Choroid plexus epithelial cell (primary cell): Measurements from ENCODE around the gene DMGDH.

Source experiments
- DNase-seq: peaks from one replicate; pipeline ENCODE4 v3.0.0-alpha.2; 2010; ENCODE audit warnings: low read depth
- H3K4me3 ChIP-seq: 2 replicates; pipeline ENCODE4 v1.5.1; 2011; ENCODE audit warnings: low read depth, mild to moderate bottlenecking, control low read depth, low read length, moderate library complexity
- CTCF ChIP-seq: conservative IDR thresholded peaks from 2 replicates; pipeline ENCODE4 v1.5.1; 2011; ENCODE audit warnings: low read depth, mild to moderate bottlenecking, control low read depth, inconsistent platforms, low read length, moderate library complexity

Gene DMGDH

GRCh38 chr5:79030663-79031484 lies 38.6 kb downstream of the DMGDH start:
- no peak for TF ChIP-seq CTCF
- no peak for DNase-seq

GRCh38 chr5:79025054-79025472 lies 44.4 kb downstream of the DMGDH start:
- peak overlapping the region; percentile 38 for H3K4me3 ChIP-seq
- peak; percentile 98 for TF ChIP-seq CTCF
- peak; percentile 84 for DNase-seq

More at GRCh38 chr5:79030663-79031484, 38.6 kb downstream of the DMGDH start:
- H3K4me3 ChIP-seq = no peak overlapping the region

- DNase-seq = no peak
- TF ChIP-seq CTCF = no peak
- no peak overlapping the region for H3K4me3 ChIP-seq
Measured at GRCh38 chr5:79023947-79024346, 45.5 kb downstream of the DMGDH start.

GRCh38 chr5:79023348-79023747 lies 46.1 kb downstream of the DMGDH start:
- no peak for DNase-seq
- TF ChIP-seq CTCF = no peak
- H3K4me3 ChIP-seq = no peak overlapping the region

GRCh38 chr5:79022771-79023170 lies 46.7 kb downstream of the DMGDH start:
- no peak for TF ChIP-seq CTCF
- H3K4me3 ChIP-seq = no peak overlapping the region
- DNase-seq = no peak

GRCh38 chr5:79021753-79022152 lies 47.7 kb downstream of the DMGDH start:
- H3K4me3 ChIP-seq = no peak overlapping the region
- no peak for DNase-seq
- no peak for TF ChIP-seq CTCF

- TF ChIP-seq CTCF = peak; percentile 95
- H3K4me3 ChIP-seq = peak overlapping the region; percentile 27
- DNase-seq = peak; percentile 85
Measured at GRCh38 chr5:79020861-79021561, 48.5 kb downstream of the DMGDH start.
